Neural cell (in vitro differentiated cells): ENCODE measurements around the gene FGGY.

Experiments used
- EP300 ChIP-seq: fragments of 450-650 bp; conservative IDR thresholded peaks from 2 replicates; pipeline ENCODE4 v1.6.1; 2014; ENCODE audit warnings: antibody characterized with exemption, mild to moderate bottlenecking, moderate library complexity; ENCODE audit not compliant: poor library complexity, severe bottlenecking
- EZH2 ChIP-seq: fragments of 200-600, 300-800 bp; shearing (Covaris generic), sonication (generic); IDR thresholded peaks from 2 replicates; pipeline ENCODE4 v1.6.1; 2014; ENCODE audit warnings: antibody characterized with exemption, low read length, borderline replicate concordance, mild to moderate bottlenecking; ENCODE audit not compliant: insufficient read depth, poor library complexity, severe bottlenecking
- POLR2AphosphoS5 ChIP-seq: IDR thresholded peaks from 2 replicates; pipeline ENCODE4 v1.6.1; 2012
- RAD21 ChIP-seq: fragments of 450-650 bp; conservative IDR thresholded peaks from 2 replicates; pipeline ENCODE4 v1.6.1; 2014; ENCODE audit warnings: antibody characterized with exemption, mild to moderate bottlenecking, moderate library complexity
- SMC3 ChIP-seq: fragments of 450-650 bp; conservative IDR thresholded peaks from 2 replicates; pipeline ENCODE4 v1.6.1; 2014; ENCODE audit warnings: antibody characterized with exemption, mild to moderate bottlenecking, moderate library complexity; ENCODE audit not compliant: poor library complexity
- TF ChIP-seq, protein P1 (sequence below): IDR thresholded peaks from 2 replicates; pipeline ENCODE4 v1.6.1; 2012; ENCODE audit warnings: borderline replicate concordance
- TF ChIP-seq, protein P2 (sequence below): fragments of 450-650 bp; IDR thresholded peaks from 2 replicates; pipeline ENCODE4 v1.5.1; 2014; ENCODE audit warnings: antibody characterized with exemption, mild to moderate bottlenecking, moderate library complexity; ENCODE audit not compliant: poor library complexity, severe bottlenecking

DNA sequence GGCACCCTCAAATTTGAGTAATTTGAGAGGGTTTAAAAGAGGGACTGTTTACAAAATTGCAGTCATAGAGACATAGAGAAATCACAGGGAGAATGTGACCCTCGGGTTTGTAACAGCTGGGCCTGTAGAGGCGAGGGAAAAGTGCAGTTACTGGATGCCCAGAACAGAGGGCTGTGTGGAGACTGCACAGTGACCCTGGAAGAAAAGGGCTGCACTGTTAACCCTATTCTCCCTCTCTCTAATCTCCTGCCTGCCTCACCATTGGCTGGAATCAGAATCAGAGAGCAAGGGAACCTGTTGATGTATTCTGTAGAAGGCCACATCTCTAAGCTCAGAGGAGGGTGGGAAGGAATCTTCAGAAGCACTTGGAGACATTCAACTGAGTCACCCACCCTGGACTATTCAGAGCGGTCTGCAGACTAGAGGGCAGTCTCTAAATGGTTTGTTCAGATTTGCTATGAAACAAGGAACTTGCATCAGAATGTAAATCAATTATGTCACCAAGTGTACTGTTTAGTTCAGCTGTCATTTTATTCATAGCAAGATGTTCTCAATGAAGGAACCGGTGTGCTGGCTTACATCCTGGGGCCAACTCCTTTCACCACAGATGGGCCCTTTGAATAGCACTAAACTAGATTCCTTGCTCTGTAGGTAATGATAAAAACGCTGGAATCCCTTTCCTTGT is 385.6 kb downstream of the FGGY start:
- TF ChIP-seq RAD21 (no peak), EZH2 (no peak), EP300 (no peak), SMC3 (no peak), POLR2AphosphoS5 (no peak)
- TF ChIP-seq, protein P1, sequence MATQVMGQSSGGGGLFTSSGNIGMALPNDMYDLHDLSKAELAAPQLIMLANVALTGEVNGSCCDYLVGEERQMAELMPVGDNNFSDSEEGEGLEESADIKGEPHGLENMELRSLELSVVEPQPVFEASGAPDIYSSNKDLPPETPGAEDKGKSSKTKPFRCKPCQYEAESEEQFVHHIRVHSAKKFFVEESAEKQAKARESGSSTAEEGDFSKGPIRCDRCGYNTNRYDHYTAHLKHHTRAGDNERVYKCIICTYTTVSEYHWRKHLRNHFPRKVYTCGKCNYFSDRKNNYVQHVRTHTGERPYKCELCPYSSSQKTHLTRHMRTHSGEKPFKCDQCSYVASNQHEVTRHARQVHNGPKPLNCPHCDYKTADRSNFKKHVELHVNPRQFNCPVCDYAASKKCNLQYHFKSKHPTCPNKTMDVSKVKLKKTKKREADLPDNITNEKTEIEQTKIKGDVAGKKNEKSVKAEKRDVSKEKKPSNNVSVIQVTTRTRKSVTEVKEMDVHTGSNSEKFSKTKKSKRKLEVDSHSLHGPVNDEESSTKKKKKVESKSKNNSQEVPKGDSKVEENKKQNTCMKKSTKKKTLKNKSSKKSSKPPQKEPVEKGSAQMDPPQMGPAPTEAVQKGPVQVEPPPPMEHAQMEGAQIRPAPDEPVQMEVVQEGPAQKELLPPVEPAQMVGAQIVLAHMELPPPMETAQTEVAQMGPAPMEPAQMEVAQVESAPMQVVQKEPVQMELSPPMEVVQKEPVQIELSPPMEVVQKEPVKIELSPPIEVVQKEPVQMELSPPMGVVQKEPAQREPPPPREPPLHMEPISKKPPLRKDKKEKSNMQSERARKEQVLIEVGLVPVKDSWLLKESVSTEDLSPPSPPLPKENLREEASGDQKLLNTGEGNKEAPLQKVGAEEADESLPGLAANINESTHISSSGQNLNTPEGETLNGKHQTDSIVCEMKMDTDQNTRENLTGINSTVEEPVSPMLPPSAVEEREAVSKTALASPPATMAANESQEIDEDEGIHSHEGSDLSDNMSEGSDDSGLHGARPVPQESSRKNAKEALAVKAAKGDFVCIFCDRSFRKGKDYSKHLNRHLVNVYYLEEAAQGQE, result no peak
- TF ChIP-seq, protein P2, sequence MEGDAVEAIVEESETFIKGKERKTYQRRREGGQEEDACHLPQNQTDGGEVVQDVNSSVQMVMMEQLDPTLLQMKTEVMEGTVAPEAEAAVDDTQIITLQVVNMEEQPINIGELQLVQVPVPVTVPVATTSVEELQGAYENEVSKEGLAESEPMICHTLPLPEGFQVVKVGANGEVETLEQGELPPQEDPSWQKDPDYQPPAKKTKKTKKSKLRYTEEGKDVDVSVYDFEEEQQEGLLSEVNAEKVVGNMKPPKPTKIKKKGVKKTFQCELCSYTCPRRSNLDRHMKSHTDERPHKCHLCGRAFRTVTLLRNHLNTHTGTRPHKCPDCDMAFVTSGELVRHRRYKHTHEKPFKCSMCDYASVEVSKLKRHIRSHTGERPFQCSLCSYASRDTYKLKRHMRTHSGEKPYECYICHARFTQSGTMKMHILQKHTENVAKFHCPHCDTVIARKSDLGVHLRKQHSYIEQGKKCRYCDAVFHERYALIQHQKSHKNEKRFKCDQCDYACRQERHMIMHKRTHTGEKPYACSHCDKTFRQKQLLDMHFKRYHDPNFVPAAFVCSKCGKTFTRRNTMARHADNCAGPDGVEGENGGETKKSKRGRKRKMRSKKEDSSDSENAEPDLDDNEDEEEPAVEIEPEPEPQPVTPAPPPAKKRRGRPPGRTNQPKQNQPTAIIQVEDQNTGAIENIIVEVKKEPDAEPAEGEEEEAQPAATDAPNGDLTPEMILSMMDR, result no peak
